Activated naive CD8-positive, alpha-beta T cell treated with anti-CD3 and anti-CD28 coated beads, Interleukin-2, amount 50 U/mL, for 16 hours (primary cell): ENCODE measurements around the gene PDLIM1.

Experiments
- DNase-seq: peaks from one replicate; pipeline ENCODE4 v3.0.0-alpha.2; 2020; ENCODE audit warnings: low read depth, low spot score

PDLIM1 gene

DNA sequence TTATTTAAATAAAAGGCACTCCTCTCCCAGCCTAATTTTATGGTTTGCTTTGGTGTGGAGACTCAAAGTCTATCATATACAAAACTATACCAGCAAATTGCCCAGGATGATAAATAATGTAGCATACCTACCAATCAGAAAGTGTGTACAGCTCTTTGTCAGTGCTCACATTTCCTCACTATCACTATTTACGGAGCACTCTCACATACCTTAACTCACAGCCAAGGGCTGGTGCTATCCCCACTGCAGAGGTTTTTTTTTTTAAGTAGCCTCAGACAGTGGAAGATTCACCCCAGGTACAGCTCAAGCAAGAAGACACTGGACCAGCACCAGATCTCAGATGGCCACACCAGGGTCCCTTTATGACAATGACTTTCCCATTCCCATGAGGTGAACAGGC, 2.5 kb downstream of the PDLIM1 start:
- DNase-seq = no peak

DNA sequence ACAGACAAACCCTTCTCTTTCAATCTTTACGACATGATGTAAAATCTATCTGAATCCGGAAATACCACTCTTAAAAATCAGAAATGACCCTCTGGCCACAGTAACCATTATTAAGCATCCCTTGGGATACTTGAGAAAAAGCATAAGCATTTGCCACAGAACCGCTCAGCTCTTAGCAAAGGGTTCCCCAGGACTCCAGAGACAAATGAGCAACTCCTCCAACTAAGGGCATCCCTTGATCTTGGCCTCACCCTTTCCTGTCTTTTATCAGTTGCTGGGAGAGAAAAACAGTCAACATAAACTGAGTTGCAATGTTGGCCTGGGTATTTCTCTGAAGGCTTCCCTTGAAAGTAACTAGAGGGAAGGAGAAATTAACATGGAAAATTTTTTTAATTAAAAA, 3.5 kb downstream of the PDLIM1 start:
- no peak for DNase-seq

DNA sequence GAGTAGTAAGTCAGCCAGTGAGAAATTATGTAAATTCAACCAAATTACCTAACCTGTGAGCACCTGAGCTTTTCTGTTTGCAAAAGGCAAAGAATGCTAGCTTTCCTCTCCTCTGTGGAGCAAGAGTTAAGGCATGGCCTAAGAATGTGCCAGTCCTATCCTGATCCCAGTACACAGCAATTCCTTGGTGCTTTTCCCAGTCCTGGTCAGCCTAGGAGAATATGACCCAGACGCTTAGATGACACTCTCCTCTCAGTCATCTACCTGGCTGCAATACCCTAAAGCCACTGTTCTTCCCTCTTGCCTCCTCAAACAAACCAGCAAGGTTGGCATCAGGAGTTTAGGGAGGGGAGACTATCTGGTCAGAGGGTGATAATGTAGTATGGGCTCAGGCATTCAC, 4.1 kb downstream of the PDLIM1 start:
- no peak for DNase-seq

DNA sequence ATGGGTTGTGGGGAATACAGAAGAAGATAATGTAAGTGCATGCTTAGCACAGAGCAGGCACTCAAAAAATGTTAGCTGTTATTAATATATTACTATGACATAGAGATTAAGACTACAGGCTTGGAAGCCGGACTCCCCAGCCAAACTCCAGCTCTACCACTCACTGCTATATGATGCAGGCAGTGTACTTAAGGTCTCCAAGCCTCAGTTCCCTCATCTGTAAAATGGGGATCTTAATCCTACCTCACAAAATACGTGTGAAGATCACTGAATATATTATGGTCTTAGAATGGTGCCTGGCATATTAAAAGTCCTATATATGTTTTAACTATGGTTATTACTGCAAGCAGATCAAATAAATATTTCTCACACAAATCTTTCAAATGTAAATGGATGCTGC, 5.2 kb downstream of the PDLIM1 start:
- no peak for DNase-seq

DNA sequence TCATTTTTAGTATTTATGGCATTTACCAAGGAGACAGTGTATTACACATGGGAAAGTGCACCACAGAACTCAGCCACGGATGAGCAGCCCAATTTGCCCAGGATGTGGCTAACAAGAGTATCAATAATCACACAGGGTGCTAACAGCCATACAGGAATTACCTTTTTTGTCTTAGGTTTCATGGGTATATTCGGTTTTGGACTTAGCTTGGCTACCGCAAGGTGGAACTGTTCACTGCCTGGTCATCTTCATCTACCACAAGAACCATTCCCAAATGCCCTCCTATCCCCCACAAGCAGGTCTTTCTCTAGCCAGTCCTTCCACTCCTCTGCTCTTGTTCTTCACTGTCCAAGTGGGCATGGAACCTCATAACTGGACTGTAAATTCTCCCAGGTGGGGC, 6.0 kb downstream of the PDLIM1 start:
- DNase-seq = no peak

DNA sequence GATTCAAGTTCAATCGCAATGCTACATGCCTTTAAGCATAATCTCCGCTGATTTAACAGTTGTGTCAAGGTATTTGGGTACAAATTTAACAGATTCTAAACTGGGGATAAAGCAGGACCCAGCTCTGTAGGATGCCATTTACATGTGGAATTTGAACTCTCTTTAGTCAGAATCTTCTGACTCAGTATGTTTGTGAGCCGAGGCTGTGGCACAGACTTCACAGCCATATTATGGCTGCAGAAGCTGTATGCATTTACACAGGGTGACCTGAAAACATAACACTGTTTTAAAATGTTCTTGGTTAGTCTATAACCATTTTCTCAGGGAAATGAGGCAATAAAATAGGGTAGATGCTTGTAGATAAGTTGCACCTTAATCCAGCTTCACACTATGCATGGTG, 8.7 kb downstream of the PDLIM1 start:
- no peak for DNase-seq

DNA sequence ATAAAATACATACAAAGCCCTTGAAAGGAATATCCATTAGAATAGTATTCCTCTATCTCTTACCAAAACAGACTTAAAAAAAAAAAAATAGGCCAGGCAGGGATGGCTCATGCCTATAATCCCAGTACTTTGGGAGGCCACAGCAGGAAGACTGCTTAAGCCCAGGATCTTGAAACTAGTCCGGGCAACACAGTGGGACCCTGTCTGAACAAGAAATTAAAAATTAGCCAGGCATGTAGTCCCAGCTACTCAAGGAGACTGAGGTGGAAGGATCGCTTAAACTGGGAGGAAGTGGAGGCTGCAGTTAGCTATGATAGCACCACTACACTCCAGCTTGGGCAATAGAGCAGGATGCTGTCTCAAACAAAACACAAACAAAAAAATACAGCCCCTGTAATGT, 9.6 kb downstream of the PDLIM1 start:
- DNase-seq = no peak

DNA sequence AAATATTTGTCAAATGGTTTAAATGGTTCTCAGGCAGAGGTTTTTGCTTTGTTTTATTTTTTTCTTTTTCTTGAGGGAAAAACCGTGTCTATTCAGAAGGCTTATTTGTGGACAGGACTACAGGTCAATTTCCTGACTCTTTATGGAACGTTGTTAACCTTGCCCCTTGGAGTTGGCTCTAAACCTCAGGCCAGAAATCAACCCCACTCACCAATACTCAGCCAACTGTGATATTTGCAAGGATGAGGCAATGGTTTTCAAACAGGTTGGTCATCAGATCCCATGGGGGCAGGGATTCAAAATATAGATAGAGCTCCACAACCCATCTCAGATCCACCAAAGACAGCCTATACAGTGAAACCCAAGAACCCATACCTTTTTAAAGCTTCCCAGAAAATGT, 10.2 kb downstream of the PDLIM1 start:
- no peak for DNase-seq

DNA sequence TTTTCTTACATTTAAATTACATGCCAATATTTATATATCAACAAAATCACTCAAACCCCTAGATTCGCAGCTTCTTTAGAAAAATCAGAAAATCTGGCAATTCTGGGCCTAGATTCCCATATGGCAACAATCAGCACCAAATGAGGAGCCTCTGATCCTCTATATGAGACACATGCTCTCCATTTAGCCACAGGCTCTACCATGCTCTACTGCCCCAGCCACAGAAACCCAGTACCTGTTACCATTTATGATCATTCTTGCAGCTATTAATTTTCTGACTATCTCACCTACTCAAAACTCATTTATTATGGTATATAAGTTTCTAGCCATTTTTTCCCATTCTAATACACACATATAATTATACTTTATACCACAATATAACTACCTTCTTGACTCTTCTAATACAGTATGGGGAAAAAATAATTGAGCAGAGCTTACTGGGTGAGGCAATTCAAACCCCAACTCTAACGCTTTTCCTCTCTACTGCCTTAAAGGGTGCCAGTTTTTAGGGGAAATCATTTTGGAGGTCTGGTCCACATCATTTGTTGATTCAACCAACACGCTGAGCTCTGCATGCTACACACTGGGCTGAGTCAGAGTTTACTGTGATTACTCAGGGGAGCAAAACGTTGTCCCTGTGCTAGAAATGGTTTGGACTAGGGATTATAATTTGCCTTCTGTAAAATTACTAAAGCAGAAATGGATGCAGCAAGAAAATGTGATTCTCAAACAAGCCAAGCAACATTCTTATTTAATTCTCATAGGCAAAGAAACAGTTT, 11.6 kb downstream of the PDLIM1 start:
- DNase-seq = no peak

DNA sequence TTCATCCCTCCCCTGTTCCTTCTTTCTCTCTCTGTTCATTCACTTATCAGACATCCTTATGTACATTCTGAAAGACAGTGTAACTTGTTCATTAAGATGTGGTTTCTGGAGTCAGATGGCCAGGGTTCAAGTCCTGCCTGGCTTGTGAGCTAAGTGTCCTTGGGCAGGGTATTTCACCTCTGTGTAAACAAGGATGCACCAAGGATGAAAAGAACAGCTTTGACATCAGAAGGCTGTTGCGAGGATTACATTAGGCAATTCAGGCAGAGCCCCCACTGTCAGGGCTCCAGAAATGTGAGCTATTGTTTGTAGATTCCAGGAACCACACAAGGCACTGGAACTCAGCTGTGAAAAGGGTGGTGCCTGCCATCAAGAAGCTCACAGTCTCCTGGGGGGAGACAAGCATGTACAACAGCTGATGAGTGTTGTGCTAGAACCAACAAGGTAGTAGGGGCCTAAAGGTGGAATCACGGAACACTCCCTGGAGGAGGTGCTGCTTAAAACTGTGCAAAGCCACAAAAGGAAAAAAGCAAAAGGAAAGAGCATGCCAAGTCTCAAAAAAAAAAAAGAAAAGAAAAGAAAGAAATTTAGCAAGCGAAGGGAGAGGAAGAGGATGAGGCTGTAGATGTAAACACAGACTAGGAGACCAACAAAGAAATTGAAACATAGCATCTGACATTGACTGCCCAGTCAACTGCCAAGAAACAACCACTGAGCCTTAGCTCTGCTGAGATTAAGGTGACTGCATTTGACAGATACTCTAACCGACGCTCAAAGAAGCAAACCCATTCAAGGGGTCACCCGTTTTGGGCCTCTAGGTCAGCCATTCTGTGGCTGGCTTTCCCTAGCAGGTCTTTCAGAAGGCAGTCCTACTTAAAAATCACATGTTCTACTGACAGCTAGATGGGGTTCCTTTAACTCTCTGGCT, 12.5 kb downstream of the PDLIM1 start:
- no peak for DNase-seq

DNA sequence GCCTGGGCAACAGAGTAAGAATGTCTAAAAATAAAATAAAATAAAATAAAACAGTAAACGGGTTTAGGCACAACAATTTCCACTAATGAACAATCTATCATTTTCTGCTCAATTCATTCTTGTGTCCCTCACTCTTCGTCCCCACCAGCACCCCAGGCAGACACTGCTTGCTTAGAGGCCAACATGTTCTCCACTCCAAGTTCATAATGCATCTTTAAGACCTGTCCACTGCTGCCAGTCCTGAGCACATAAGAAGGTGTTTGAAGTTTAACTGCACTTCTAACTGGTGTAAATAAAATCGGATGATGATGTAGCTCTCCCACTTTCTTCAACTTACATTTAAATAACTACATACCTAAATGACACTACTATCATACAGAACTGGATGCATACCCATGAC, 13.2 kb downstream of the PDLIM1 start:
- DNase-seq = no peak

DNA sequence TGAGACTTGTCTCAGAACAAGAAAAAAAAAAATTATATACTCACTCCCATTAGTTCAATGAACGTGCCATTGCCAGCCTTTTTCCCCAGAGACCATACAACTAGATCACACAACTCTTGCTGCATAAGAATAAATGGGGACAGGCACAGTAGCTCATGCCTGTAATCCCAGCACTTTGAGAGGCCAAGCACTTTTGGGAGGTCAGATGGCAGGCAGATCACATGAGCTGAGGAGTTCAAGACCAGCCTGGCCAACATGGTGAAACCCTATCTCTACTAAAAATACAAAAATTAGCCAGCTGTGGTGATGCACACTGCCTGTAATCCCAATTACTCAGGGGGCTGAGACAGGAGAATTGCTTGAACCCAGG, 13.6 kb downstream of the PDLIM1 start:
- DNase-seq = no peak

DNA sequence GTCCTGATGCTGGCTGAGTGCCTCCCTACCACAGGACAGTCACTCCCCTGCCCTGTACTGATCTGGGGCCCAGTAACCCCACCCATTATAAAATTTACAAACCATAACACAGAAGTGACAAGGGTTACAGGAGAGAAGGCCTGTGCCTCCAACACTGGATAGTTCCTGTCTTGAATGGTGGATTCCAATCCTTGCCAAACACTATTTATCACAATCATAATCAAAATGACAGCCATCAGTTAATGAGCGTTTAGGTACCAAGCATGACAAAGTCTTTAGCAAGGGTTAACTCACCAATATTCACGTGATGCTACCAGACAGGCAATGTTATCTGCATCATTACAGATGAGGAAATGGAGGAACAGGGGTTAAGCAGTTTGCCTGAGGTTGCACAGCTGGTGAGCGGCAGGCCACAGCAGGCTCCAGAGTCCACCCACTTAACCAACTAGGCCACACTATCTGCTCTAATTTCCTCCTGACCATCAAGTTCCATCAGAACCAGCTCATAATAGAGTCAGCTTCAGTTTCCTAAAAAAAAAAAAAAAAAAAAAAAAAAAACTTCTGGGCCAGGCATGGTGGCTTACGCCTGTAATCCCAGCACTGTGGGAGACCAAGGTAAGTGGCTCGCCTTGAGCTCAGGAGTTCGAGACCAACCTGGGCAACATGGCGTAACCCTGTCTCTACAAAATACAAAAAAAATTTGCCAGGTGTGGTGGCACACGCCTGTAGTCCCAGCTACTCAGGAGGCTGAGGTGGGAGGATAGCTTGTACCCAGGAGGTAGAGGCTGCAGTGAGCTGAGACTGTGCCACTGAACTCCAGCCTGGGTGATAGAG, 14.2 kb downstream of the PDLIM1 start:
- no peak for DNase-seq

DNA sequence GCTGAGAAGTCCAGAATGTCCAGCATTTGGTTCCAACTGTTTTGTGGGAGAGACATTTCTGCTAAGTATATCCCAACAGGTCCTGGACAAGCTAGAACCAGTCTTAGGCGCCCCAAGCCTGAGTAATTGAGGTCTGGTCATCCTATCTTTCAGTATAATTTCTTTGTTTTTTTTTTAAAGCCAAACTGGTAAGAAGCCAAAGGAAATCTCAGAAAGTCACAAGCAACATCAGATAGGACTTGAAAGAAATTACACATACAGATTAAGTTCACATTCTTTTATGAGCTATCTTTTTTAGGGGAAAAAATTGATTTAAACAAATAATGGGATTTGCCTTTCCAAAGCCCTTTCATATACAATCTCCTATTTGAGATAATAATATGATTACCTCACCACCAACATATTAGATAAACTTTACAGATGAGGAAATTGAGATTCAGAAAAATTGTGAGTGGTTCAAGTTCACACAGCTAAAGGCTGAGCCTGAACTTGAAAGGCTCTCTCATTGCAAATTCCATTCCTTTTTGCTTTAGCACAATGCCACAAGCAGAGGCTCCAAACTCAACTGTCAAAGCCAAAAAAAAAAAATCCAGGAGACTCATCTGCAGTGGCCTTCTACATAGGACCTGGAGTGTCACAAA, 15.0 kb downstream of the PDLIM1 start:
- DNase-seq = no peak

DNA sequence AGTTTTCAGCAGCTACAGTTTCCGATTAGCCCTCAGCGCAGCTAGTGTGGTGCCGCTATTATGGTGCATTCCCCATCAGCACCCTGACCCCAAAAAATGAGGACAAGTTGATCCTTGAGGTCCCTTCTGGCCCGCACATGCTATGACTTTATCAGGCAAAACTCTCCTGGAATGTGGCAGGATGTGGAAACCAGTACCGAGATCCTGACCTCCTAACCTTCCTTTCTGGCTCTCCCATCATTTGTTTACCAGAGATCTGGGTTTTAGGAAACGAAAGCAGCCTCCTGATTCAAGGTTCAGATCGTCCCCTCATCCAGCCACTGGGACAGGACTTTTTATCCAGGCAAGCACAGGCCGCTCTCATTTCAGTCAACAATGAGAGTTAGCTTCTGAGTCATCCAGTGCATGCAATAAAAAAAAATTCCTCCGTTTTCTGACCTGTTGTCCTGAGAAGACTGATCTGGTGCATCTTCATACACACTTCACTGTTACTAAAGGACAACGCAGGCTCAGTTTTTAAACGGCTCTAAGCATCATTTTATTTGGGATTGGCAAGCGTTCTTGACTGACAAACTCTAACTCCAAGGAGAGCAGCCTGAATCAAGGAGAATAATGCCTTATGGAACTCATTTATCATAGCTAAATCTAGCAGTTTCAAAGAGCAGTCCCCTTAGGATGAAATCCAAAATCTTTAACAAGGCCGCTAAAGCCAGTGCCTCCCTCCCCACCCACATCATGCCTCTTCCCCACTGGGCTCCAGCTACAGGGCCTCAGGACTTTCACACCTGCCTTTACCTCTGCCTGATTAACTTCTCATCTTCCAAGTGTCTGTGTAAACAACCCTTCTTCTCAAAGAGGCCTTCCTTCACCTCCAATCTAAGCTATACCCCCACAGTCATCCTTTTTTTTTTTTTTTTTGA, 17.1 kb downstream of the PDLIM1 start:
- DNase-seq = no peak

DNA sequence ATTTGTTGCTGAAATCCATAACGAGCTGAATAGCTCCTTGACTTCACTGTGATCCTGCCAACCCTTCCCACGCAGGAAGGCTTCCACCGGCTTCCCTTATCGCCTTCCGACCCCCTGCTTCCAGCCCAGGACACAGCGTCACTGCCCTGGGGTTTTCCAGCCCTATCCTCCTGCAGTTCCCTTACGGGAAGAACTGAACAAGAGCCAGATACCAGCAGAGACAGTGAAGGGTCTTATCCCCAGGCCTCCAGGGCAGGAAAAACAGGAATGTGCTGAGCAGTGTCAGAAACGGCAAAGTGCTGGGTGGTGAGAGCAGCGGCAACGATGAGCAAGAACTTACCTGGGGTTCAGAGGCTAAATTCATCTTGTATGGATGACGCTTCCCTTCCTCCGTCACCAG, 22.4 kb downstream of the PDLIM1 start:
- no peak for DNase-seq

DNA sequence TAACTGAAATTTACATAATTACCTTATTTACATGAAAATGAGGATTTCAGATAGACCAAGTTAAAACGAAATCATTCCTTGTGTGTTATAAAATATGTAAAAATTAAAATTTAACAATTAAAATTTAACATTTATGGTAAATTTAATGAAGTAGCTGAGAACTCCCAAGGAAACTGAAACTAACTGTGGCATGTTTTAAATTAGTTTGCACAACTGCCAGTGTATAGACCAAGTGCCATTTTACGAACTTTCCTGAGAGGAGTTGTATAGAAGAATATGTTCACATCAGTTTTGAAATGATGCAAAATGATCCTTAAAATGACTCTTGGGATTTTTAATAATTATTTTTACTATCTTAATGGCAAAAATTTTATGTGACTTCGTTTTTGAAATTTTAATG, 23.6 kb downstream of the PDLIM1 start:
- DNase-seq = no peak

DNA sequence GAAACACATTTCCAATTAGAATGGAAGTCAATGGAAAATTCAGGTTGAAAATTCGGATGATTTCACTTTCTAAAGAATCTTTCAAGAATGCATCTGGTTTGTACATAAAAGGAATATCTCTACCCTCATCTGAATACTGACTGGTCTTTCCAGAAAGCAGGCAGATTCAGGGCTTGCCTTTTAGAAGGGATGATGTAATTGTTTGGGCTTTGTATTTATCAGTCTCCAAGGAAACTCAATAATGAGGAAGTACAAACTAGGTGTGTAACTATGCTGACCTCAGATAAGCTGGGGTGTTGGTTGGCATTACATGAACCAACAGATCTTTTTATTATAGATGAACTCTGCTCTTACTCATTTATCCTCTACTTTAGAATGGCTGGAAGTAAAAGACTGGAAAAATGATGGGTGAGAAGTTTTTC, 24.1 kb downstream of the PDLIM1 start:
- no peak for DNase-seq

DNA sequence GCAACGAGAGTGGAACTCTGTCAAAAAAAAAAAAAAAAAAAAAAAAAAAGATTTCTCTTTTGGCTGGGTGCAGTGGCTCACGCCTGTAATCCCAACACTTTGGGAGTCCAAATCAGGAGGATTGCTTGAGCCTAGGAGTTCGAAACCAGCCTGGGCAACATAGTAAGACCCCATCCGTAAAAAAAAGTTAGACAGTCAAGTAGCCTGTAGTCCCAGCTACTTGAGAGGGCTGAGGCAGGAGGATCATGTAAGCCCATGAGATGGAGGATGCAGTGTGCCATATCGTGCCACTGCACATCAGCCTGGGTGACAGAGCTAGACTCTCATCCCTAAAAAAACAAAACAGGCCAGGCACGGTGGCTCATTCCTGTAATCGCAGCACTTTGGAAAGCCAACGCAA, 25.2 kb downstream of the PDLIM1 start:
- DNase-seq = no peak

DNA sequence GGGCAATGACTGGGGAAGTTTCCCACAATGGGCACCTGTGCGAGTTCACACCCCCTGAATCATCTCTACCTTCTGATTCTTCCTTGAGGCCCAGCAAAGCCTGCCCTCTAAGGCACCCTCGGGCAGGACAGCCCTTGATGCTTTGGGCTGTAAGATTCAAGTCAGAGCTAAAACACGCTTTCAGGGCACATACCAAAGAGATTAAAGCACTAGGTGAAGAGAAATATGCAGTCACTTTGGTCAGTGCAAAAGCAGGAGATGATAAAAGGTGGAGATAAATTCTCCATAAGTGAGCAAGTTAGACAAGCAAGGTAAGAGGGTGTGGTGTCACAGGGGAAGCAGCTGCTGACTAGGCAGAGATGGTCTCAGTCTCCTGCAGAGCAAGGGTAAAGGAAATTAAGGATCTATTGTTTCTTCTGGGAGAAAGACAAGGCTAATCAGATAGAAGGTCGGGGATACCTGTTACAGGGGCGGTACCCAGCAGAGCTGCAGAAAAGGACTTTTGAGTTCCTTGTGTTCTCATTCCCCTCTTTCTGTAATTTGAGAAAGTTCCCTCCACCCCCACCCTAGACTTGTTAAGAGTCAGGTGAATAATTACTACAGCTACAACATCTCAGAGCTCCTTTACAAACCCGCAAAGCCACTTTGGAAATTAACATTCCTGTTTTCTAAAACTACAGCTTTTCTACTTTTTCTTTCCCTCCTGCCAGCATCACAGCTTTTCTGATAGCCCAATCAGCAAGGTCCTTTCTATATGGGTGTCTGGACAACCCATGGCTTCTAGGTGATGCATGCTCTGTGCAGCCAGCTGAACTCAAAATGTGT, 26.4 kb downstream of the PDLIM1 start:
- no peak for DNase-seq
